K562 (cell line): ENCODE results near the gene CYSLTR1.
"Not testable (repeated sequence)": the region's sequence is repeated elsewhere in the genome, so short reads cannot be mapped to it uniquely, and the experiment has no call there.

Source experiments
- EZH2 ChIP-seq: IDR thresholded peaks from 2 replicates; pipeline ENCODE4 v1.6.1; 2012; ENCODE audit warnings: low read depth, mild to moderate bottlenecking, inconsistent platforms, low read length, borderline replicate concordance
- NFIC ChIP-seq: fragments of 450-650 bp; IDR thresholded peaks from 2 replicates; pipeline ENCODE4 v1.6.1; 2017; ENCODE audit warnings: mild to moderate bottlenecking, inconsistent platforms
- RBM15 ChIP-seq: fragments of 200-400 bp; formaldehyde crosslinking; IDR thresholded peaks from 2 replicates; pipeline ENCODE4 v1.6.1; 2018; ENCODE audit warnings: mild to moderate bottlenecking, low read length, moderate library complexity; ENCODE audit not compliant: insufficient read depth
- RHOXF2B ChIP-seq: fragments of 250-450 bp; sonication (Bioruptor Pico); conservative IDR thresholded peaks from 2 replicates; pipeline ENCODE4 v1.5.1; 2021
- SMAD4 ChIP-seq: fragments of 250-450 bp; sonication (Bioruptor Pico); conservative IDR thresholded peaks from 2 replicates; pipeline ENCODE4 v1.8.0; 2021; ENCODE audit warnings: inconsistent platforms, mild to moderate bottlenecking, moderate library complexity
- ZNF133 ChIP-seq: fragments of 250-450 bp; sonication (Bioruptor Pico); IDR thresholded peaks from 2 replicates; pipeline ENCODE4 v1.4.0; 2020; ENCODE audit warnings: mild to moderate bottlenecking
- ZNF175 ChIP-seq: fragments of 200-800 bp; sonication (Bioruptor generic); IDR thresholded peaks from 2 replicates; pipeline ENCODE4 v1.6.1; 2016; ENCODE audit warnings: low read depth, mild to moderate bottlenecking, missing genetic modification characterization, missing compliant biosample characterization
- ZNF644 ChIP-seq: fragments of 200-800 bp; sonication (Bioruptor generic); IDR thresholded peaks from 2 replicates; pipeline ENCODE4 v1.6.1; 2016; ENCODE audit warnings: low read depth, missing genetic modification characterization, missing compliant biosample characterization
- TF ChIP-seq, protein P1 (sequence below), 3 experiments: IDR thresholded peaks in 2 of 3; conservative IDR thresholded peaks in 1 of 3; 2 replicates each; pipeline ENCODE4 v1.5.1; 2011 to 2012; ENCODE audit warnings: low read length in 3 of 3, mild to moderate bottlenecking in 3 of 3, control low read depth in 2 of 3, improper control_type of control experiment in 1 of 3, inconsistent platforms in 1 of 3, low read depth in 1 of 3, mixed read lengths in 1 of 3, moderate library complexity in 1 of 3; ENCODE audit not compliant: insufficient read depth in 2 of 3

DNA sequence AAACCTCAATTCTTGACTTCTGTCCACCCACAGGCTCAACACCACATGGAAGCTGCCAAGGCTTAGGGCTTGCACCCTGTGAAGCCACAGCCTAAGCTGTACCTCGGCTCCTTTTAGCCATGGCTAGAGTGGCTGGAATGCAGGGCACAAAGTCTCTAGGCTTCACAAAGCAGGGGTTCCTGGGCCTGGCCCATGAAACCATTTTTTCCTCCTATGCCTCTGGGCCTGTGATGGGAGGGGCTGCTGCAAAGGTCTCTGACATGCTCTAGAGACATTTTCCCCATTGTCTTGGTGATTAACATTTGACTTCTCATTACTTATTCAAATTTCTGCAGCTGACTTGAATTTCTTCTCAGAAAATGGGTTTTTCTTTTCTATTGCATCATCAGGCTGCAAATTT is 26.5 kb downstream of the CYSLTR1 start:
- not testable (repeated sequence) for TF ChIP-seq ZNF644 (tag); ZNF133 (CRISPR knock-in tag); RHOXF2B (CRISPR knock-in tag); NFIC; SMAD4 (CRISPR knock-in tag); RBM15; EZH2; ZNF175 (CRISPR knock-in tag)
- TF ChIP-seq, protein P1, sequence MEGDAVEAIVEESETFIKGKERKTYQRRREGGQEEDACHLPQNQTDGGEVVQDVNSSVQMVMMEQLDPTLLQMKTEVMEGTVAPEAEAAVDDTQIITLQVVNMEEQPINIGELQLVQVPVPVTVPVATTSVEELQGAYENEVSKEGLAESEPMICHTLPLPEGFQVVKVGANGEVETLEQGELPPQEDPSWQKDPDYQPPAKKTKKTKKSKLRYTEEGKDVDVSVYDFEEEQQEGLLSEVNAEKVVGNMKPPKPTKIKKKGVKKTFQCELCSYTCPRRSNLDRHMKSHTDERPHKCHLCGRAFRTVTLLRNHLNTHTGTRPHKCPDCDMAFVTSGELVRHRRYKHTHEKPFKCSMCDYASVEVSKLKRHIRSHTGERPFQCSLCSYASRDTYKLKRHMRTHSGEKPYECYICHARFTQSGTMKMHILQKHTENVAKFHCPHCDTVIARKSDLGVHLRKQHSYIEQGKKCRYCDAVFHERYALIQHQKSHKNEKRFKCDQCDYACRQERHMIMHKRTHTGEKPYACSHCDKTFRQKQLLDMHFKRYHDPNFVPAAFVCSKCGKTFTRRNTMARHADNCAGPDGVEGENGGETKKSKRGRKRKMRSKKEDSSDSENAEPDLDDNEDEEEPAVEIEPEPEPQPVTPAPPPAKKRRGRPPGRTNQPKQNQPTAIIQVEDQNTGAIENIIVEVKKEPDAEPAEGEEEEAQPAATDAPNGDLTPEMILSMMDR (IDR thresholded peaks at IDR 0.05 in 2 of 3, conservative IDR thresholded peaks at IDR 0.05 in 1 of 3; ENCODE audit: insufficient read depth in 2 of 3, low read depth in 1 of 3, low read length in 3 of 3) = not testable (repeated sequence)
